ENCODE data around the gene SHMT1. TPM values are rescaled to one million over a fixed set of nuclear protein-coding genes. Genes with fewer than 3 reads are reported as not detected.
A peak's percentile ranks its signal among the peaks of the same experiment; 100 is the strongest.
"Not testable (repeated sequence)": the region's sequence is repeated elsewhere in the genome, so short reads cannot be mapped to it uniquely, and the experiment has no call there.

The SHMT1 gene
- total RNA-seq = 10 to 100 TPM; 16.3 to 30.3 (median 21.1) TPM

DNA sequence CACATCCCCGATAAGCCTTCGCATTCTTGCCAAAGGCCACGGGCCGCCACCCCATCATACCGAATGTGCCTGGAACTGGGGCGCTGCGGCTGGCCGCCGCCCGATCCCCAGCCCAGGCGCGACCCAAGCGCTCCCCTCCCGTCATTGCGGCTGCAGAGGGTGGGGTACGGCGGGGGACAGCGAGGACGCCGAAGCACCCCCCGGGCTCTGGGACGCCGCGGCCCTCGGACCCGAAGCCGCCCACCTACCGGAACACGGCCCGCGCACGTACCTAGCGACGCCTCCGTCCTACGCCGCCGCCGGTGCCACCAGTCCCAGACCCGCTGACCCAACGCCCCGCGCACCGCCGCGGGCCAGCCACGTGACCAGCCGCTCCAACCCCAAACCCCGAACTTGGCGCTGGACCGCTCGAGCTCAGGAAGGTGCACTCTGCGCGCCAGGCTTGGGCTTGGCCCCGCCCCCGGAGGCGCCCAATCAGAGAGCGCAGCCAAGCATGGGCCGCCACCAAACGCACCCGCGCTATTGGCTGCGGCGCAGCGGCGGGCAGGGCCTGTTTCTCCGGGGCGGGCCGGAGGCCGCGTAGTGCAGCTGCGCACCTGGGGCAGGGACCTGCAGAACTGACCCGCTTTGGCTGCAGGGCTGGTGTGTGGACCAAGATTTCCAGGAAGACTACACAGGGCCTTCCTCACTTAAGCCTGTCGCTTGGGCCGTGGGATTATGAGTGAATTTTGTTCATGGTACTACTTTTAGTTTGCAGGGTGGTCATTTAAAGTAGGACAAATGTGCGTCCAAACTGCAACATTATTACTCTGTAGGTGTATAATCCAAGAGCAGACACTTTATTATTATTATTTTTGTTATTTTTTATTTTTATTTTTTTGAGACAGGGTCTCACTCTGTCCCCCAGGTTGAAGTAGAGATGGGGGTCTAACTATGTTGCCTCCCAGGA is at the start of gene SHMT1:
TSS of gene SHMT1 (minus strand) at position 450 of the 949 bp plus-strand sequence. CDS start 7,569 bp downstream, outside the sequence.
- TF ChIP-seq CTCF (IDR thresholded peaks at IDR 0.05) (no peak), EP300 (IDR thresholded peaks at IDR 0.05) (no peak), POLR2AphosphoS5 (IDR thresholded peaks at IDR 0.05) (peak; percentile 82), POLR2A (IDR thresholded peaks at IDR 0.05) (peak; percentile 61 to 73)
- H3K27me3 ChIP-seq = no peaks in the 10 kb centered on the region
- 2% methylated on average over 5 of the region's 76 CpGs; no CpG with 5 or more reads in 1 of the 2 donors for WGBS, 2 donors (ENCODE audit: low coverage in 1 of 2)
- peak within 1 kb of the TSS; percentile 54 to 90 (median 84) for H3K27ac ChIP-seq
- peak within 1 kb of the TSS; percentile 90 to 93 for H3K4me3 ChIP-seq
- peaks cover 0 to 24% of the 10 kb centered on the region in 2 donors for H3K36me3 ChIP-seq
- peaks cover 0 to 26% (median 4%) of the 10 kb centered on the region in 3 donors for H3K4me1 ChIP-seq
- ATAC-seq = peak; percentile 100
- no peaks in the 10 kb centered on the region for H3K9me3 ChIP-seq

- no CpG with 5 or more reads among the region's 32 CpGs for WGBS, 2 donors (ENCODE audit: low coverage in 1 of 2)
- Histone ChIP-seq H3K4me3 (peak overlapping the region in 1 of 2 donors; percentile 55), H3K27ac (peak overlapping the region in 2 of 4 donors; percentile 84 to 85)
- peak; percentile 92 for ATAC-seq
- H3K36me3 ChIP-seq, H3K4me1 ChIP-seq, H3K27me3 ChIP-seq, H3K9me3 ChIP-seq: not testable (repeated sequence)
Observed at GRCh38 chr17:18412001-18412538, 48.7 kb upstream of the SHMT1 start.

DNA sequence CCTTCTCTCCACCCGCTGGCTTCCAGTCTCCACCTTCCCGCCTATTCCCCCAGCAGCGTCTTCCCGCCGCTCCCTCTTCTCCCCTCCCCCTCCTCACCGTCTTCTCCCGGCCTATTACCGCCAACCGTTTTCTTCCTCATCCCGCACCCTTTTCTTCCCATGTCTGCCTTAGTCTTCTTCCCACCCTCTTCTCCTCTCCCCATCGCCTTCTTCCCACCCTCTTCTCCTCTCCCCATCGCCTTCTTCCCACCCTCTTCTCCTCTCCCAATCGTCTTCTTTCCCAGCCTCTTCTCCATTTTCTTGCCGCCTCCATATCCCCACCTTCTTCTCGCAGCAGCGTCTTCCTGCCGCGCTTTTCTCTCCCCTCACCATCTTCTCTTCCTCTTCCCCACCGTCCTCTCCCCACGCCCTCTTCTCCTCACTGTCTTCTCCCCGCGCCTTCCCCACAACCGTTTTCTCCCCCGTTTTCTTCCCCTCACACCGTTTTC is 48.1 kb upstream of the SHMT1 start:
- peak; percentile 73 for ATAC-seq
- H3K36me3 ChIP-seq, H3K4me1 ChIP-seq, H3K27me3 ChIP-seq, H3K9me3 ChIP-seq: not testable (repeated sequence)
- 1 to 2% methylated on average over 20 to 24 of the region's 25 CpGs for WGBS, 2 donors (ENCODE audit: low coverage in 1 of 2)
- Histone ChIP-seq H3K27ac (peak overlapping the region; percentile 59 to 85 (median 82)), H3K4me3 (peak overlapping the region; percentile 55 to 57)

DNA sequence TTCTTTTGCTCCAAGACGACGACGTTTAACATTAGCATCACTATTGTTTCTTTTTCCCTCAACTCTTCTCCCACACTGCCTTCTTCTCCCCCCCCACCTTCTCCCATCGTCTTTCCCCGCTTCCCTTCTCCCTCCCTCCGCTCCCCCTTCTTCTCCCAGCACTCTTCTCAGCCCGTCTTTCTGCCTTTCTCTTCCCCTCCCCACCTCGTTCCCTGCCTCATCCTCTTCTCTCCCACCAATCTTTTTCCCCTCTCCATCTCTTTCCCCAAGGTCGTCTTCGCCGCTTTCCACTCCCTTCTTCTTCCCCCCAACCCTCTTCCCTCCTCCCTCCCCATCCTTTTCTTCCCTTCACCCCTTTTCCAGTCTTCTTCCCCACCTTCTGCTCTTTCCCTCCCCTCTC is 47.4 kb upstream of the SHMT1 start:
- not testable (repeated sequence) for ATAC-seq, H3K27me3 ChIP-seq, H3K36me3 ChIP-seq, H3K9me3 ChIP-seq, H3K4me1 ChIP-seq
- H3K27ac ChIP-seq = peak overlapping the region in 3 of 4 donors; percentile 34 to 85 (median 84)
- WGBS, 2 donors (ENCODE audit: low coverage in 1 of 2) = 1 to 2% methylated on average over 9 to 10 of the region's 11 CpGs
- peak overlapping the region; percentile 55 to 57 for H3K4me3 ChIP-seq

GRCh38 chr17:18409321-18409720 is 46.0 kb upstream of the SHMT1 start:
- not testable (repeated sequence) for H3K27me3 ChIP-seq, H3K4me3 ChIP-seq, H3K4me1 ChIP-seq, H3K36me3 ChIP-seq, H3K9me3 ChIP-seq, H3K27ac ChIP-seq, ATAC-seq
- 14 to 27% methylated on average over 6 of the region's 6 CpGs for WGBS, 2 donors (ENCODE audit: low coverage in 1 of 2)

DNA sequence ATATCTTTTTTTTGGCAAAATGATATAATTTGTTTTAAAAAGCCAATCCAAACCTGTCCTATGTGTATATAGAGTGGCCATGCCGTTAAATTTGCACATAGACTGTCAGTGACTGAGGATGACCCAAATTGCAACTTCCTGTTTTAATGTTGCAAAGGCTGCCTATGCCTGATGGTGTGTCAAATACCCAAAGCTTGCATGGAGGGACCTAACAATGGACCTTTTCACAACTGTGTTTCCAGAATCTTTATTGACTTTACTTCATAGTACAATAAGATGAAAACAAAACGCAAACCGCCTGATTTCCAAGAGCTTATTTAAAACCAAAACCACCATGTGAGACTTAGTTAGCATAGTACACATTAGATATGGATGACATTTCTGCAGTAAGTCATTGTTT is 45.6 kb upstream of the SHMT1 start:
- H3K4me1 ChIP-seq, ATAC-seq, H3K27me3 ChIP-seq, H3K9me3 ChIP-seq, H3K36me3 ChIP-seq, H3K27ac ChIP-seq, H3K4me3 ChIP-seq: not testable (repeated sequence)
- 27 to 38% methylated on average over 1 to 3 of the region's 3 CpGs for WGBS, 2 donors (ENCODE audit: low coverage in 1 of 2)

GRCh38 chr17:18403604-18404003 is 40.3 kb upstream of the SHMT1 start:
- H3K36me3 ChIP-seq, H3K4me3 ChIP-seq, H3K27me3 ChIP-seq, H3K27ac ChIP-seq, H3K4me1 ChIP-seq, ATAC-seq, H3K9me3 ChIP-seq: not testable (repeated sequence)
- WGBS, 2 donors (ENCODE audit: low coverage in 1 of 2) = no CpG with 5 or more reads among the region's 5 CpGs

DNA sequence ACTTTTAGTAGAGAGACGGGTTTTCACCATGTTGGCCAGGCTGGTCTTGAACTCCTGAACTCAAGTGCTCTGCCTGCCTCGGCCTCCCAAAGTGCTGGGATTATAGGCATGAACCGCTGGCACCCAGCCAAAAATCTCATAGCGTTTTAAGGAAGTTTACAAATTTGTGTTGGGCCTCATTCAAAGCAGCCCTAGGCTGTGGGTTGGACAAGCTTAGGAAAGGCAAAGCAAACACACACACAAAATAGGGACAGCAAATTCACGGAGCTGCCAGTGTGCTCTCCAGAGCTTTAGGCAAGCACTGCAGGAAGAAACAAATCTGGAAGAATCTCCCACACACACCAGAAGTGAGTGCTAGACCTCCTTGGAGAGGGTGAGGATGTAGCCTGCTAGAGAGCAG is 39.8 kb upstream of the SHMT1 start:
- not testable (repeated sequence) for H3K27me3 ChIP-seq, H3K27ac ChIP-seq, H3K4me3 ChIP-seq, H3K4me1 ChIP-seq, H3K36me3 ChIP-seq, H3K9me3 ChIP-seq, ATAC-seq
- WGBS, 2 donors (ENCODE audit: low coverage in 1 of 2) = 0% methylated on average over 1 of the region's 5 CpGs; no CpG with 5 or more reads in 1 of the 2 donors

- not testable (repeated sequence) for H3K27ac ChIP-seq, ATAC-seq, H3K36me3 ChIP-seq, H3K4me1 ChIP-seq, H3K9me3 ChIP-seq, H3K27me3 ChIP-seq, H3K4me3 ChIP-seq
- 49 to 58% methylated on average over 2 of the region's 7 CpGs for WGBS, 2 donors (ENCODE audit: low coverage in 1 of 2)
Observed at GRCh38 chr17:18401872-18402590, 38.7 kb upstream of the SHMT1 start.

DNA sequence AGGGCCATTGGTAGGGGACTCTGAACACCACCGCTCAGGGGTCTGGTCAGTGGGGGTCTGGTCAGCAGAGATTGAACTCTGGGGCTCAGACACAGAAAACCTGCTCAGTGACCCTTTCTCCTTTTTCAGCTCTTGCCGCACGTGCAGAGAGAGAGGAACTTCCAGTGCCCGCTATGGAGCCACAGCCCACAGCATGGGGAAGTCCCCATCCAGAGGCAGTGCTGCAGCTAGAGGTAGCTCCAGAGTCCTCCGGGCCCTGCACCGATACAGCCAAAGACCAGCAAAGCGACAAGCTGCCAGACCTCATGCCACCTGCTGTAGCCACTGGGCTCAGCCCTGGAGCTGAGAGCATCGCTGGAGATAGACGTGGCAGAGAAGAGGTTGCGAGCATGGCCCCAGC is 25.4 kb upstream of the SHMT1 start:
- H3K27me3 ChIP-seq, H3K4me1 ChIP-seq, H3K9me3 ChIP-seq, H3K27ac ChIP-seq, ATAC-seq, H3K36me3 ChIP-seq, H3K4me3 ChIP-seq: not testable (repeated sequence)
- no CpG with 5 or more reads among the region's 10 CpGs for WGBS, 2 donors (ENCODE audit: low coverage in 1 of 2)

- not testable (repeated sequence) for H3K4me3 ChIP-seq, H3K27ac ChIP-seq, H3K9me3 ChIP-seq, H3K36me3 ChIP-seq, H3K4me1 ChIP-seq, ATAC-seq
- H3K27me3 ChIP-seq = peaks cover 11% of the 10 kb centered on the region
- WGBS, 2 donors (ENCODE audit: low coverage in 1 of 2) = no CpG with 5 or more reads among the region's 4 CpGs
Observed at GRCh38 chr17:18388266-18388665, 24.9 kb upstream of the SHMT1 start.

Data from gastroesophageal sphincter (tissue), 4 donors.